HS-27A (cell line): ENCODE results near the gene C2orf42.
"Not testable (repeated sequence)": the region's sequence is repeated elsewhere in the genome, so short reads cannot be mapped to it uniquely, and the experiment has no call there.

Experiments used
- DNase-seq: peaks from one replicate; pipeline ENCODE4 v3.0.0-alpha.2; 2012; ENCODE audit warnings: low read depth, missing footprints

The C2orf42 gene

DNA sequence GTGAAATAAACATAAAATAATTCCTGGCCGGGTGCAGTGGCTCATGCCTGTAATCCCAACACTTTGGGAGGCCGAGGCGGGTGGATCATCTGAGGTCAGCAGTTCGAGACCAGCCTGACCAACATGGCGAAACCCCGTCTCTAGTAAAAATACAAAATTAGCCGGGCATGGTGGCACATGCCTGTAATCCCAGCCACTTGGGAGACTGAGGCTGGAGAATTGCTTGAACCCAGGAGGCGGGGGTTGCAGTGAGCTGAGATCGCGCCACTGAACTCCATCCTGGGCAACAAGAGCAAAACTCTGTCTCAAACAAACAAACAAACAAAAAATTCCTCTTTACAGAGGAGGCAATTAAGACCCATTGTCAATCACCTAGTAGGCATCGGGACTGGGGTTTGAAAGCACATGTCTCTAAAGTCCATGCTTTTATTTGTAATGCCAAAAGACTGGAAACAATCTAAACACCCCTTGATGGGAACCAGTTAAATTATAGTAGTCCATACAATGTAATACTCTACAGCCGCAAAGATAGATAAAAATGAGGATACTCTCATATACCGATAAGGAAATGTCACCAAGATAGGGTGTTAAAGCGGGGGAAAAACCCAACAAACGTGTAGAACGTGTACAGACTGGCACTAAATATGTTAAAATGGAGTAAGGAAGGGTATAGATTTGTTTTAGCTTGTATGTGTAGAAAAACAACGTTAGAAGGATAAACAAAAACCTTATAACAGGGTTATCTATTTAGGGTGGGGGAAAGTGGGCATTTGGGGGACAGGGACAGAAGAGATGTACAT, 59.3 kb downstream of the C2orf42 start:
- DNase-seq, result not testable (repeated sequence)

DNA sequence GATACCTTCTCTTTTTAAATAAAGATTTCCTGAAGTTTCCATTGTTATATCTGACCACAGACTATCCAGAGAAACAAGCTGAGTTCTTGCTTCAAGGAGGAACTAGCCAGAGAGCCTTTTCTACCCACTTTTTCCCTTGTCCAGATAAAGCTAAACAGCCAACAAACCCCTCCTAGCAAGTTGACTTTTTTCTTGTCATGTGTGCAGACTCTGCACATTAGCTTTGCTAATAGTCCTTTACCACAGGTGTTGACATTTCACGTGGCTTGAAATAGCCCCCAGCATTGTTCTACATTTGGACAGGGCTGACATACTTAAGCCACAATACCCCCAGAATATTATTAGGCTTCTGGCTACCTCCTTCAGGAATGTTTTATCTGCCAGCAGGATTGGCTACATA, 62.8 kb downstream of the C2orf42 start:
- no peak for DNase-seq

DNA sequence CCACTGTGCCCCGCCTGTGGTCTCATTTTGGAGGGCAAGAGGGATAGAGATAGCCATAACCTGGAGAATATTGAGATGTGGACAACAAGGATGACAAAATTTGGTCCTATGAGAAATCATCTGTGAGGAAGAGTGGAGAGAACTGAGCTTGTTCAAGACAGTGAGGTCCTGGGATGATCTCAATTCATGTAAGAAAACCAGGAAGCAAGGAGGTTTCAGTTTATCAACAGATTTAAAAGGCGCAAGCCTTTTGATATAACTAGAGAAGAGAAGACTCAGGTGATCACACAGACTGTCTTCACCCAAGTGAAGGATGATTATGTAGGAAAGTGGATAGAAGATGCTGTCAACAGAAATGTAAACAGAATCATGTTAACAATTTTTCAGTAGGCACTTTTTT, 64.4 kb downstream of the C2orf42 start:
- DNase-seq, result no peak

DNA sequence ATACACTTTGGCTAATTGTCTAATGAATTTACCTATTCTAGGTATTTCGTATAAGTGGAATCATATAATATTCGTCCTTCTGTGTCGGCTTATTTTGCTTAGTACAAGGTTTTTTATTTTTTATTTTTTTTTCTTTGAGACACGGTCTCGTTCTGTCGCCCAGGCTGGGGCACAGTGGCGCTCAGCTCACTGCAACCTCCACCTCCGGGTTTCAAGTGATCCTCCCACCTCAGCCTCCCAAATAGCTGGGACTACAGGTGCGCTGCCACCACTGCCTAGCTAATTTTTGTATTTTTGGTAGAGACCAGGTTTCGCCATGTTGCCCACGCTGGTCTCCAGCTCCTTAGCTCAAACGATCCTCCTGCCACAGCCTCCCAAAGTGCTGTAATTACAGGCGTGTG, 65.3 kb downstream of the C2orf42 start:
- DNase-seq, result no peak

DNA sequence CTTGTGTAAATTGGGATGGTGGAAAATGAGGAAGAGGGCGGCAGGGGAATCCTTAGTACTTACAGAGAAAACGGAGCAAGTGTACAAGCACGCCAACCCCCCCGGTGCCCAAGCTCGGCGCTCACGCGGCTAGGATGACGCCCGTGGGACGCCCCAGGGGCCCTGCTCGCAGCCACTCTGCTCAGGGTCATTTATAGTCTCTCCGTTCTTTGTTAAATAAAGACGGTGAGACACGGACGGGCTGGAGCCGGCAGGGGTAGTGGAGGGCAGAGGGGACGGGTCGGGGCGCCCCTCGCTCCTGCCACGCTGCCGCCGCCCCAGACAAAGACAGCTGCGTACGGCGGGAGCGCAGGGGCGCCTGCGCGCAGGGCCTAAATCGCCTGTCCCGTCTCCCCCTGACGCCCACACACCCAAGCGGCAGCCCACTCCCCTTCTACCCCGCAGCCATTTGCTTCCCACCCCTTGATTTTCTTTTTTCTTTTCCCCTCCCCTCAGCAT, 65.8 kb downstream of the C2orf42 start:
- no peak for DNase-seq

DNA sequence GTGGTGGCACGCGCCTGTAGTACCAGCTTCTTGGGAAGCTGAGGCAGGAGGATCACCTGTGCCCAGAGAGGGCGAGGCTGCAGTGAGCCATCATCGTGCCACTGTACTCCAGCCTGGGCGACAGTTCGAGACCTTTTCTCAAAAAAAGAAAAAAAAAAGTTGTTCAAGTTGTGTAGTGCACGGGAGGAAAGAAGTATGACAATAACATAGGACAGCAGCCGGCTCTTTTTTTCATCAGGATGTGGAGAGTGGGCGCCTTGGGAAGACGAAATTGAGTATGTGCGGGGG, 67.0 kb downstream of the C2orf42 start:
- DNase-seq, result no peak

DNA sequence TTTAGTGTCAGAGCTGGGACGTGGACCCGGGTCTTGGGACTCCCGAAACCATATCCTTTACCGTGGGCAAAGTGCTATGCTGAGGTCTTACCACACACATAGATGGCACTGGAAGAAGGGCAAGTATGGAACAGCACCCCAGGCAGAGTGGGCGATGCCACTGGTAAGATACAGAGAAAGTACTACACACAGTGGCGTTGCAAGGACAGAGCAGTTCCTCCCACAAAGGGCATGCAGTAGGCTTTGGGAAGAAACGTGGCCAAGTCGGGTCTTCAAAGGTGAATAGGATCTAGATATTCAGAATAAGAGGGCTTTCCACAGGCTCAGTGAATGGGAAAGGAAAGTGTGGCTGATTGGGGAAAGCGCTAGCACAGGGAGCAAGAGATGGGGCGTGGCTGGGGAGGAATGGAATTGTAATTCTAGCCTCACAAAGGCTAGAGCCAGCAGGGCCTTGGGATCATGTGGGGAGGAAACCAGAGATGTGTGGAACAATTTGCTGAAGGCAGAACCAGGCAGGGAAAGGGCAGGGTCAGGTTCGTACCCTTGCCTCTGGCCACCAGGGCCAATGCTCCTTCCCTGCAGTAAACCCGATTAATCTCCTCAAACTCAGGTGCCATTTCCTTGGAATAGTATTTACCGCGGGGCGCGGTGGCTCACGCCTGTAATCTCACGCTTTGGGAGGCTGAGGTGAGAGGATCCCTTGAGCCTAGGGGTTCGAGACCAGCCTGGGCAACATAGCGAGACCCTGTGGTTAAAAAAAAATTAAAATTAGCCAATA, 67.6 kb downstream of the C2orf42 start:
- no peak for DNase-seq

DNA sequence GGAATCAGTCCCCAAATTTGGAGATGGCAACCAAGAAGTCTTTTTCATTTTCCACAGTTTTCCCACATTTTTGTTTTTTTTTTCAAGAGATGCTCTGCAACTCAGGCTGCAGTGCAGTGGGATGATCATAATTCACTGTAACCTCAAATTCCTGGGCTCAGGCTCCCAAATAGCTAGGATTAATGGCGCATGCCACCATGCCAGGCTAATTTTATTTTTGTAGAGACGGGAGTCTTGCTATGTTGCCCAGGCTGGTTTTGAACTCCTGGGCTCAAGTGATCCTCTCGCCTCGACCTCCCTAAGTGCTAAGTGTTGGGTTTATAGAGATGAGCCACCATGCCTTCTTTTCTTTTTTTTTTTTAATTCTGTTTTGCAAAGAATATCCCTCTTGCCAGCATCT, 68.3 kb downstream of the C2orf42 start:
- no peak for DNase-seq

DNA sequence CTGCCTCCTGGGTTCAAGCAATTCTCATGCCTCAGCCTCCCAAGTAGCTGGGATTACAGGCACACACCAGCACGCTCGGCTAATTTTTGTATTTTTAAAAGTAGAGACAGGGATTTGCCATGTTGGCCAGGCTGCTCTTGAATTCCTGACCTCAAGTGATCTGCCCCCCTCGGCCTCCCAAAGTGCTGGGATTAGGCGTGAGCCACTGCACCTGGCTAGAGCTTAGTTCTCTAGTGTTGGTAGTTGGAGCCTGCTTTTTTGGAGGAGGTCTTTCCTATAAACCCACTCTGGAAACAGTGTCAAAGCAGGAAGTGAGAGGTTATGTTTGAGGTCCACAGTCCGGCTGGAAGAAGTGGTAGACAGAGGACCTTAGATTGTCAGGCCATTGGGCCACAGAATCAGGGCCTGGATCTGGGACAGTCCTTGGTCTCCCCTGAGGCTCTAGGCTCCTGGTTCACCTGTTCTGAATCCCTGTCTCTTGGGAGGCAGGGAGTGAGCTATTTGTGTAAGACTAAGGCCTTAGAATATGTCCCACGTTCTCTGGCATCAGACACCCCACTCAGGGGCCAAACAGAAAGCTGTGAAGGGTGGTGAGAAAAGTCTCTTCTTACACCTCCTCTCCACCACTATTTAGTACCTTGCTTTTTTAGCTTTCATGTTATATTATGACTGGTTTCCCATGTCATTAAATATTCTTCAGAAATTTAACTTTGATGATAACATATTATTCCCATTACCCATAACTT, 69.0 kb downstream of the C2orf42 start:
- no peak for DNase-seq

DNA sequence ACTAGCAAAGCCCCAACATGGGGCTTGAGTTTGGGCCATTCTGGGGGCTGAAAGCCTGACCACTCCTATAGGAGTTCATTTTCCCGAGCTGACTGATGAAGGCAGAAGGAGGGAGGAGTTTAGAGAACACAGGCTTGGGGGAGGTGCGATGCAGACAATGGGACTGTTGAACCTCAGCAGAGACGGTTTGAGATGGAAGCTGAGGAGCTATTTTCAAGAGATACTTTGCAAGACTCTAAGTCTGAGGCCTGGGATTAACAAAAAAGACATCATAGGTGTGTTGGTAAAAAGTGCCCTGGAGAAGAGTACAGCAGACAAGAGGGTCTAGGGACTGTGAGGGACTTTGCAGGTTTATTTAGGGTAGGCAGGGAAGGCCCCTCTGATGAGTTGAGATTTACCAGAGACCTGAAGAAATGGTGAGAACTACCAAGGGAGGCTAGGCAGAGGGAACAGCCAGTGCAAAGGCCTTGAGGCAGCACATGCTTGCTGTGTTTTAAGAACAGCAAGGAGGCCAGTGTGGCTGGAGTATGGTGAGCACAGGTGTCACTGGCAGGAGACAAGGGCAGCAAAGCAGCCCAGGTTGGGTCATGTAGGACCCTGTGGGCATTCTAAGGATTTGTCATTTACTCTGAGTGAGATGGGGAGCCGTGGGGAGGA, 71.9 kb downstream of the C2orf42 start:
- no peak for DNase-seq

DNA sequence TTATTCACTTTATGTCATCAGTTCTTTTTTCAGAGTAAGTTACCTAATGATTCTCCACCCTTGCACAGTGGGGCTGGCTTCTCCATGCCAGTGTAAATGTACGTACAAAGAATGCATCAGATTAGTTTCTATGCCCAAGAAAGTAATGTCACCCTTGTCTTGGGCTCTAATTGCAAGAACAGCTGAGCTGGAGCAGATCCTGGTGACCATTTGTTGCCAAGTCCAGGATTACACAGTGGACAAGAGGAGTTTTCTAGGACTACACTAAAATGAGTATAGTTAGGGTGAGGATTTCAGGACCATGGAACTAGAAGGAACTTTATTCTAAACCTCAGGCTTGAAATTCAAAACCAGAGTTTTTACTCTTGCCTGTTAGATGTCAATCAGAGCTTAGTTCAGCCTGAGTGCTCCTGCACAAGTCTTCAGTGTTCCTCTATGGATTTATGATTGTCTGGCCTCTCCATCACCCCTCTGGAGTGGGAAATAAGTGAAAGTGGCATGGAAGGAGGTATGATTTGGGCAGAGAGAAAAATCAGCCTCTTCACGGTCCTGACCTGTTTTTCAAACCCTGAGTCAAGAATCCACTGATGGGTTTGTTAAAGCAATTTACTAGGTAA, 73.8 kb downstream of the C2orf42 start:
- DNase-seq, result no peak

DNA sequence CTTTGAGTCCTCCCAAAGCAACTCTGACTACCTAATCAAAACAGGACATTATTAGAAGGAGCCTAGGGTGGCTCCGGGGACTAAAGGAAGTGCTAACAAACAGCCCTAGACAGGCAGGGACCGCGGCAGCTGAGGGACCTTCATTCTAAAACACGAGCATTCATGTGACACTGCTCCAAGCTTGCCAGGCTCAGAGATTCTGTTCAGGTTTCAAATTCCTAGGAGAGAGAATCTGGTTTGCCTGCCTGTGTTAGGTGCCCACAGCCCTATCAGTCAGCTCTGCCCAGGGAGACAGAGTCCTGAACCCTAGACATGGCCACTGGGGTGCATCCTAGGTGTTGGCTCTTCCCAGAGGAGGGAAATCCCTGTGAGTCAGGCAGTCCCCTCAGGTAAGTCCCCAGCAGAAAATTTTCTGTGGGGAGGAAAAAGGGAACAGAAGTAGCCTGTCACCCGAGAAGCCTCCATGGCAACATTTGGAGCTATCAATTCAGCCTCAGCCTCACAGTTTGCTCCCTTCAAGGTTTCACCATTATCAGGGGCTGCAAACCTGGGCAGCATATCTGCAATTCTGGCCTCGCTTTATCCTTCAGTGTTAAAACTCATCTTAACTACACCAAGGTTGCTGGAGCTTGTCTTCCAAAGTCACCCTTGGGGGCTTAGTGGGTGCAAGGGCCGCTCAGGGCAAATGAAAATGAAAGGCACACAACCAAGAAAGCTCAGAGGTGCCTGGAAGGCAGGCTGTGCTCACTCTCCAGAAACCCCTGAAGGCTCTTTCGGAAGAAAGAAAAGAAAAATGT, 75.0 kb downstream of the C2orf42 start:
- no peak for DNase-seq

DNA sequence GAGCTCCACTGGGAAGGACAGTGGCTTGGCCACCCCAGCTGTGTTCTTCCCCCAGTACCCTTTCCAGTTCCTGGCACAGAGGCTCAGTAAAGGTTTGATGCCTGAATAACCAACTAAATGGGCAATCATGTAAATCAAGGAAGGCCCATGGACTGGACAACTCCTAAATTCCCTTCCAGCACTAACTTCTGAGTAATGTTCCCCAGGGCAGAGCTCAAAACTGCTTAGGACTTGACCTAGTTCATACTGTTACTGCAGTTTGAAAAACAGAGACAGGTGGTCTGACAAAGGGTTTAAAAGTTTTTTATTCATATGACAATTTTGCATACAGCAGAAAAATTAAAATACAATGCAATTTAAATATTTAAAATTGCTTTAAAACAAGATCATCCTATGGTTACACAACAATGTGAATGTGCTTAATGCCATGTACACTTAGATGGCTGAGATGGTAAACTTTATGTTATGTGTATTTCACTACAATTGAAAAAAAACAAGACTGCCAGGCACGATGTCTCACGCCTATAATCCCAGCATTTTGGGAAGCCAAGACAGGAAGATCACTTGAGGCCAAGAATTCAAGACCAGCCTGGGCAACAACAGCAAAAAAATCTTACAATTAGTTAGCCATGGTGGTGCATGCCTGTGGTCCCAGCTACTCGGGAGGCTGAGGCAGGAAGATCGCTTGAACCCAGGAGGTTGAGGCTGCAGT, 77.3 kb downstream of the C2orf42 start:
- DNase-seq, result no peak

DNA sequence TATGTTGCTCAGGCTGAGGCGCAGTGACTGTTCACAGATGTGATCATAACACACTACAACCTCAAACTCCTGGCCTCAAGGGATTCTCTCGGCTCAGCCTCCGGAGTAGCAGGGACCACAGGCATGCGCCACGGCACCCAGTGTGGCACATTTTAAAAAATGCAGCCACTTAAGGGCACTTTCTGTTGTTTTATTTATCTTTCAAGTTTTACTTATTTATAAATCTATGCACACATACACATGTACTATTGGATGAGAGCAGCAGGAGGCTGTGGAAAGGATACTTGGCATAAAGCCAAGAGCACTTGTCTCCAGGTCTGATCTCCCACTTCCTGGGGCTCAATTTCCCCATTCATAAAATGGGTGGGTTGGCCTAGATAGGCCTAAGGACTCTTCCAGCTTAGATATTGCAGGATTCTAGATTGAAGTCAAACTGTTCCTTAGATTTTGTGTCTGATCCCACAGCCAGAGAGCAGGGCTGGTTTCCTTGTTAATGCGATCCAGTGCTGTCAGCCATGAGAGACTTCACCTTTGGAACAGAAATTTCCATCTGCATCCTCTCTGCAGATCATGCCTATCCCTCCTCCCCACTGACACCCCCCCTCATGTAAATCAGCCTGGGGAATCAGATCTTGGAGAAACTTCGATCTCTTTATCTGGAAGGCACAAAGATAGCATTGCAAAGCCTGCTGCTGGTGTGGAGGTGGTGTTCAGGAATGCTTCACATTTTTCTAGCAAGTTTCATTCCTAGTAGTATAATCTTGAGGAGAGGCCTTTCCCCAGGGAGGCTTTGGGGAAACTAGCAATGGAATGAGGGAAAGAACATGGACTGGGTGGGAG, 78.8 kb downstream of the C2orf42 start:
- DNase-seq, result peak; percentile 63

DNA sequence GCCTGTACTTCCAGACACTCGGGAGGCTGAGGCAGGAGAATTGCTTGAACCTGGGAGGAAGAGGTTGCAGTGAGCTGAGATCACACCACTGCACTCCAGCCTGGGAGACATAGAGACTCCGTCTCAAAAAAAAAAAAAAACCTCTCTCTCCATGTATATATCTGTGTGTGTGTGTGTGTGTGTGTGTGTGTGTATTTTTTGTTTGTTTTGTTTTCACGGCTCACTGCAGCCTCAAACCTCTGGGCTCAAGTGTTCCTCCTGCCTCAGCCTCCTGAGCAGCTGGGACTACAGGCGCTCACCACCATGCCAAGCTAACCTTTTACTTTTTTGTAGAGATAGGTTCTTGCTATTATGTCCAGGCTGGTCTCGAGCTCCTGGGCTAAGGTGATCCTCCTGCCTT, 80.4 kb downstream of the C2orf42 start:
- DNase-seq, result not testable (repeated sequence)

DNA sequence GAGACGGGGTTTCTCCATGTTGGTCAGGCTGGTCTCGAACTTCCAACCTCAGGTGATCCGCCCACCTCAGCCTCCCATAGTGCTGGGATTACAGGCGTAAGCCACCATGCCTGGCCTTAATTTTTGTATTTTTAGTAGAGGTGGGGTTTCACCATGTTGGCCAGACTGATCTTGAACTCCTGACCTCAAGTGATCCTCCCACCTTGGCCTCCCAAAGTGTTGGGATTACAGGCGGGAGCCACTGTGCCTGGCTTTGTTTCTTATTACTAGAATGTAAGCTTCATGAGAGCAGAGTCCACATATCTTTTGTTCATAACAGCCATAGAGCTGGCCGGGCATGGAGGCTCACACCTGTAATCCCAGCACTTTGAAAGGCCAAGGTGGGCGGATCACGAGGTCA, 84.7 kb downstream of the C2orf42 start:
- DNase-seq, result not testable (repeated sequence)

DNA sequence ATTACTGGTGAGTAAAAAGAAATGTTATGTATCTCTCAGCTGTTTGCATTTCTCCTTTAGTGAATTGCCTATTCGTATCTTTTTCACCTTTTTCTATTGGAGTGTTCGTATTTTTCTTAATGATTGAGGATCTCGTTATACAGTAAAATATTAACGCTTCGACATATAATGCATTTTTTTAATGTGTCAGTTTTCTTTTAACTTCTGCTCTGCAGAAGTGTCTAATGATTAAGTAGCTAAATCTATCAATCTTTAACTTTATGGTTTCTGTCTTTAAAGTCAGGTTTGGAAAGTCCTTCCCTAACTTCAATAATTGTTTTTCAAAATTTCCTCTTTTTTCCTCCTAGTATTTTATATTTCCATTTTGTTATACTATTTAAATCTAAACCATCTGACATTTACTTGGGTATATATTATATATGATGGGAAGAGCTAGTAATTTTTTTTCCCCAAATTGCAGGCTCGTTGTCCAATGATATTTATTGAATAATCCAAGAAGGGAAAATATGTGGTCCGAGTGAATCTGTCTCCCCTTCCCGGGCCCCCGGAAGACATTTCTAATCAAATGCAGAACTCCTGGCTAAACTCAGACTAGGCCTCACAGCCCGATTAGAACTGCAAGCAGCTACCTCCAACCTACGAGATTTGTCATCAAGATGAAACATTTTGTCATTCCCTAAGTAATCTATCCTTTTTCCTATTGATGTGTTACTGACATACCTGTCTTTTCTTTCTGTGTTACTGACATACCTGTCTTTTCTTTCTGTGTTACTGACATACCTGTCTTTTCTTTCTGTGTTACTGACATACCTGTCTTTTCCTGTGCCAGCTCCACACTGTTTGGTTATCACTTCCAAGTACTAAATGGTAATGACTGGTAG, 86.3 kb downstream of the C2orf42 start:
- DNase-seq, result peak; percentile 43

DNA sequence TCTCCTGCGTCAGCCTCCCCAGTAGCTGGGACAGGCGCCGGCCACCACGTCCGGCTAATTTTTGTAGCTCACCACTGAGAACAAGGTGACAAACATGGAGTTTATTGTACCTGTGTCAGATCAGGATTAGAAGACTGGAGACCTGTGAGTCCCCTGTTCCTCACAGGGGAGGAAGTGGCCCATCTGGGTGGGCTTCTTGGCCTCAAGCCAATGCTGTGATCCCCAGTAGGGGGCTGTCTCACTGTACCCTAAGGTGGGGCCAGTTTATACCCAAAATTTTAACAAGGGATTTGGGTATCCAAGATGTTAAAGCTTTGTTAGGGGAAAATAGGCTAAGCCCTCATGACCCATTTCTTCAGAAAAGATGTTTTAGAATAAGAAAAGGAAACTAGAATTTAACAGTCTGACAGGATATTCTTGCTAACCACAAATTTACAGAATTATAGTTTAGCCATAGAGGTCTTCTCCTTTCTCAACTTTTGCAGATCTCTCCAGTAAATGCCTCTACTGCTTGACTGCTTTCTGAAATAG, 87.2 kb downstream of the C2orf42 start:
- no peak for DNase-seq
